Endothelial cell of umbilical vein (primary cell): Measurements from ENCODE around the gene MTA1. TPM values are rescaled to one million over a fixed set of nuclear protein-coding genes. Genes with fewer than 3 reads are reported as not detected.

Experiments
- BruUV-seq: library from RNA; stranded (reverse); fragments of 400-500 nt; replicated peaks from 2 replicates; lab custom pipeline; 2021; lab: Mats Ljungman, UMichigan
- CTCF ChIA-PET: fragments of 300-600, 350-600 bp; sonication (Branson Sonifier 250); formaldehyde crosslinking; loops from one replicate; lab custom pipeline; 2021; ENCODE audit warnings: antibody characterized with exemption, inconsistent platforms; lab: Charles Lee
- POLR2A ChIA-PET: fragments of 300-600, 350-600 bp; sonication (Branson Sonifier 250); formaldehyde crosslinking; loops from one replicate; lab custom pipeline; 2021; ENCODE audit warnings: antibody characterized with exemption, inconsistent platforms; lab: Charles Lee
- DNase-seq: peaks from one replicate; pipeline ENCODE4 v3.0.0-alpha.2; 2011; ENCODE audit warnings: low read depth, low spot score
- FAIRE-seq: peaks from 2 replicates; lab custom pipeline; 2011; peaks lifted over from hg19 to GRCh38; lab: Jason Lieb, UNC
- H2AFZ ChIP-seq: 2 replicates; pipeline ENCODE4 v1.6.0; 2012; ENCODE audit warnings: low read depth, low read length, control low read depth, inconsistent platforms
- H3K27ac ChIP-seq: 2 replicates; pipeline ENCODE4 v1.5.1; 2011; ENCODE audit warnings: low read depth, mild to moderate bottlenecking, control low read depth, low read length, moderate library complexity; ENCODE audit not compliant: insufficient read depth
- H3K27me3 ChIP-seq, 2 experiments: 2 replicates each; pipeline versions ENCODE4 v1.6.0 to v1.6.1; 2011; ENCODE audit warnings: low read length in 2 of 2, mixed read lengths in 1 of 2; ENCODE audit not compliant: control insufficient read depth in 2 of 2, insufficient read depth in 2 of 2
- H3K36me3 ChIP-seq, 2 experiments: 2 replicates in 1 of 2; 3 replicates in 1 of 2; pipeline ENCODE4 v1.5.1; 2011; ENCODE audit warnings: low read length in 2 of 2, mild to moderate bottlenecking in 1 of 2, moderate library complexity in 1 of 2; ENCODE audit not compliant: control insufficient read depth in 2 of 2, insufficient read depth in 2 of 2; ENCODE audit errors: extremely low read depth in 1 of 2
- H3K4me1 ChIP-seq: 3 replicates; pipeline ENCODE4 v1.5.1; 2011; ENCODE audit warnings: mild to moderate bottlenecking, low read length; ENCODE audit not compliant: control insufficient read depth, insufficient read depth; ENCODE audit errors: extremely low read depth
- H3K4me2 ChIP-seq: 2 replicates; pipeline ENCODE4 v1.6.1; 2011; ENCODE audit warnings: low read length, control low read depth, mixed read lengths; ENCODE audit not compliant: insufficient read depth
- H3K4me3 ChIP-seq, 3 experiments: fragments of 200-600 bp in 1 of 3; sonication (generic), shearing (Covaris generic) in 1 of 3; replicated peaks in 1 of 3; 2 replicates each; pipeline ENCODE4 v1.5.1; 2011 to 2016; ENCODE audit warnings: control low read depth in 3 of 3, low read length in 3 of 3, mild to moderate bottlenecking in 2 of 3, inconsistent platforms in 1 of 3, low read depth in 1 of 3, moderate library complexity in 1 of 3; ENCODE audit not compliant: insufficient read depth in 1 of 3
- H3K79me2 ChIP-seq: 2 replicates; pipeline ENCODE4 v1.6.0; 2012; ENCODE audit warnings: low read length, inconsistent platforms; ENCODE audit not compliant: control insufficient read depth, insufficient read depth
- H3K9ac ChIP-seq: replicated peaks from 2 replicates; pipeline ENCODE3; 2011; ENCODE audit warnings: low read length, control low read depth; ENCODE audit not compliant: insufficient read depth; ENCODE audit errors: extremely low read depth
- H3K9me1 ChIP-seq: replicated peaks from 3 replicates; pipeline ENCODE4 v1.6.0; 2011; ENCODE audit warnings: mild to moderate bottlenecking, low read length; ENCODE audit not compliant: control insufficient read depth, insufficient read depth; ENCODE audit errors: extremely low read depth
- H3K9me3 ChIP-seq: replicated peaks from 2 replicates; pipeline ENCODE4 v1.5.1; 2012; ENCODE audit warnings: low read length, inconsistent platforms; ENCODE audit not compliant: control insufficient read depth, insufficient read depth
- H4K20me1 ChIP-seq: replicated peaks from 2 replicates; pipeline ENCODE3; 2011; ENCODE audit warnings: mild to moderate bottlenecking, low read length; ENCODE audit not compliant: control insufficient read depth, insufficient read depth; ENCODE audit errors: extremely low read depth
- EZH2 ChIP-seq: IDR thresholded peaks from 2 replicates; pipeline ENCODE4 v1.6.1; 2012; ENCODE audit warnings: borderline replicate concordance, low read depth, mild to moderate bottlenecking, moderate library complexity, low read length, inconsistent platforms; ENCODE audit not compliant: severe bottlenecking
- FOS ChIP-seq: IDR thresholded peaks from 2 replicates; pipeline ENCODE4 v1.6.1; 2011; ENCODE audit warnings: mild to moderate bottlenecking, low read length, moderate library complexity, borderline replicate concordance; ENCODE audit not compliant: insufficient read depth
- GATA2 ChIP-seq: IDR thresholded peaks from 2 replicates; pipeline ENCODE4 v1.7.0; 2011; ENCODE audit warnings: low read depth, mild to moderate bottlenecking, moderate library complexity, mixed read lengths, low read length; ENCODE audit not compliant: insufficient read length, insufficient read depth
- JUN ChIP-seq: IDR thresholded peaks from 2 replicates; pipeline ENCODE4 v1.6.1; 2011; ENCODE audit warnings: borderline replicate concordance, low read depth; ENCODE audit not compliant: insufficient read length, insufficient read depth
- MYC ChIP-seq: IDR thresholded peaks from one replicate; pipeline ENCODE4 v1.6.1; 2011; ENCODE audit warnings: mild to moderate bottlenecking, low read depth, low read length
- POLR2A ChIP-seq: IDR thresholded peaks from 2 replicates; pipeline ENCODE4 v1.6.1; 2012; ENCODE audit warnings: low read depth, mild to moderate bottlenecking, control low read depth, low read length
- POLR2AphosphoS5 ChIP-seq: IDR thresholded peaks from 2 replicates; pipeline ENCODE4 v1.6.1; 2012; ENCODE audit warnings: low read depth, mild to moderate bottlenecking, control low read depth, low read length, moderate library complexity; ENCODE audit not compliant: insufficient read depth
- dilution Hi-C: fragments of 300-500 bp; cut with MboI; formaldehyde crosslinking; loops from one replicate; pipeline ENCODE4 v1.15.0; 2019; ENCODE audit warnings: low sequenced_read_pairs; ENCODE audit not compliant: extremely low pct_ligation_motif_present
- intact Hi-C: fragments of 100-400 bp; cut with micrococcal nuclease; formaldehyde crosslinking; loops from one replicate; pipeline ENCODE4 v1.10.0; 2022
- polyA plus RNA-seq, 4 experiments: library from polyadenylated mRNA; depleted of rRNA in 3 of 4; stranded (reverse) in 3 of 4; unstranded in 1 of 4; fragments of >200 nt; gene quantifications; 2 replicates each; pipeline versions ENCODE4 v1.2.1 to v1.2.3, GENCODE V29; 2011 to 2012; ENCODE audit warnings: missing spikeins in 1 of 4
- total RNA-seq: library from RNA; stranded (reverse); gene quantifications from 2 replicates; pipeline ENCODE4 v1.2.3, GENCODE V29; 2021
- TF ChIP-seq, protein P1 (sequence below): IDR thresholded peaks from 2 replicates; pipeline ENCODE4 v1.6.1; 2011; ENCODE audit not compliant: insufficient read depth, insufficient read length
- TF ChIP-seq, protein P2 (sequence below), 2 donors: IDR thresholded peaks; 1 replicate in 1 of 2; 2 replicates in 1 of 2; pipeline ENCODE4 v1.5.1; 2011; ENCODE audit warnings: low read length in 2 of 2, mild to moderate bottlenecking in 2 of 2, moderate library complexity in 2 of 2, control low read depth in 1 of 2, inconsistent platforms in 1 of 2, low read depth in 1 of 2; ENCODE audit not compliant: insufficient read depth in 1 of 2; ENCODE audit errors: extremely low read depth in 1 of 2

Gene MTA1
- total and polyA plus RNA-seq, 2 donors (not counting 3 experiments of a cell fraction or from before 2014, with no cell fraction given): 85.2 to 167 TPM

DNA sequence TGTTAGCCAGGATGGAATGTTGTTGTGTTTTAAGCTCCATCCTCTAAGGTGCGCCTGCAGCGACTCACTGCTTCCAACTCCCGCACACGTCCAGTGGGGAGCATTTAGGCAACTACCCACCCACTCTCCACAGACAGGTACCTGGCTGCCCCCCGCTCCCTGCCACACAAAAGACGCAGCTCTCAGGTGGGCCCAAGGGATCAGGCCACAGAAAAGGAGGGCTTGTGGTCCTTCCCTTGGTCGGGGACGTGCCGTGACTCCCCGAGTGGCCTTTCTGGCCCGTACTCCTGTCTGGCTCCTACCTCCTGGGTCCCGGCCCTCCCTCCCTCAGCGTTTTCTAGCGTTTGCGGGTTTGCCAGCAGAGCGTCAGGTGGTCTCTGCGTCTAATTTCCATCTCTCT, 87.6 kb downstream of the MTA1 start:
- DNase-seq (no peak), FAIRE-seq (no peak)
- dilution Hi-C loops (no loop called here), intact Hi-C loops (no loop called here)
- Histone ChIP-seq H3K27me3 (no peaks in the 10 kb centered on the region), H3K4me2 (no peak overlapping the region), H3K9me1 (no peaks in the 10 kb centered on the region), H3K9ac (no peak overlapping the region), H3K27ac (no peak overlapping the region), H3K4me1 (no peaks in the 10 kb centered on the region), H3K4me3 (no peak overlapping the region), H3K79me2 (no peaks in the 10 kb centered on the region), H3K36me3 (no peaks in the 10 kb centered on the region), H4K20me1 (no peaks in the 10 kb centered on the region), H2AFZ (no peak overlapping the region), H3K9me3 (no peaks in the 10 kb centered on the region)
- ChIA-PET POLR2A (no interaction called here), CTCF (no interaction called here)
- no TSS peak for BruUV-seq
- TF ChIP-seq GATA2 (no peak), POLR2A (no peak)

DNA sequence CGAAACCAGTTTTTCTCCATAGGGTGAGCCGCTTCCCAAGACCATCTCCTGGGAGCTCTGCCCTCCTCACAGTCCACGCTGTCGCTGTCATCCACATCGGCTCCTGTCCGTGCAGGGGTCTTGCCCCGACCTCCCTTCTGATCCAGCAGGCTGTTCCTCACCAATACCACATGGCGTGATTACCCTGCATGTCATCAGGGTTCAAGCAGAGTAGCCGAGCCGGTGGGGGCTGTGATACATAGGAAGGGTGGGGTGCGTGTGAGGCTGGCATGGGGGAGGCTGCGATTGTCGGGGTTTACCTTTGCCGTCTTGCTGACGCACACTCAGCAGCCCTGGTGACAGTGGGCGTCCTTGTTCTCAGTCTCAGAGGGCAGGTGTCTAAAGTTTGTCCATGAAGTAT, 88.4 kb downstream of the MTA1 start:
- Histone ChIP-seq H2AFZ (no peak overlapping the region), H3K9ac (no peak overlapping the region), H3K27ac (no peak overlapping the region), H3K9me1 (no peaks in the 10 kb centered on the region), H3K4me1 (no peaks in the 10 kb centered on the region), H3K79me2 (no peaks in the 10 kb centered on the region), H4K20me1 (no peaks in the 10 kb centered on the region), H3K36me3 (no peaks in the 10 kb centered on the region), H3K4me2 (no peak overlapping the region), H3K9me3 (no peaks in the 10 kb centered on the region), H3K4me3 (no peak overlapping the region), H3K27me3 (no peaks in the 10 kb centered on the region)
- ChIA-PET CTCF (no interaction called here), POLR2A (no interaction called here)
- TF ChIP-seq GATA2 (no peak), POLR2A (no peak), JUN (no peak), POLR2AphosphoS5 (no peak), EZH2 (no peak), MYC (no peak), FOS (no peak)
- TF ChIP-seq, protein P1, sequence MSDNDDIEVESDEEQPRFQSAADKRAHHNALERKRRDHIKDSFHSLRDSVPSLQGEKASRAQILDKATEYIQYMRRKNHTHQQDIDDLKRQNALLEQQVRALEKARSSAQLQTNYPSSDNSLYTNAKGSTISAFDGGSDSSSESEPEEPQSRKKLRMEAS: no peak
- TF ChIP-seq, protein P2, sequence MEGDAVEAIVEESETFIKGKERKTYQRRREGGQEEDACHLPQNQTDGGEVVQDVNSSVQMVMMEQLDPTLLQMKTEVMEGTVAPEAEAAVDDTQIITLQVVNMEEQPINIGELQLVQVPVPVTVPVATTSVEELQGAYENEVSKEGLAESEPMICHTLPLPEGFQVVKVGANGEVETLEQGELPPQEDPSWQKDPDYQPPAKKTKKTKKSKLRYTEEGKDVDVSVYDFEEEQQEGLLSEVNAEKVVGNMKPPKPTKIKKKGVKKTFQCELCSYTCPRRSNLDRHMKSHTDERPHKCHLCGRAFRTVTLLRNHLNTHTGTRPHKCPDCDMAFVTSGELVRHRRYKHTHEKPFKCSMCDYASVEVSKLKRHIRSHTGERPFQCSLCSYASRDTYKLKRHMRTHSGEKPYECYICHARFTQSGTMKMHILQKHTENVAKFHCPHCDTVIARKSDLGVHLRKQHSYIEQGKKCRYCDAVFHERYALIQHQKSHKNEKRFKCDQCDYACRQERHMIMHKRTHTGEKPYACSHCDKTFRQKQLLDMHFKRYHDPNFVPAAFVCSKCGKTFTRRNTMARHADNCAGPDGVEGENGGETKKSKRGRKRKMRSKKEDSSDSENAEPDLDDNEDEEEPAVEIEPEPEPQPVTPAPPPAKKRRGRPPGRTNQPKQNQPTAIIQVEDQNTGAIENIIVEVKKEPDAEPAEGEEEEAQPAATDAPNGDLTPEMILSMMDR (IDR thresholded peaks at IDR 0.05; ENCODE audit: extremely low read depth in 1 of 2, insufficient read depth in 1 of 2, low read depth in 1 of 2, low read length in 2 of 2): no peak
- no TSS peak for BruUV-seq
- intact Hi-C loops: no loop called here
- no peak for FAIRE-seq
- dilution Hi-C loops: no loop called here
- no peak for DNase-seq
